Mammary epithelial cell (primary cell): ENCODE data around the gene NHS.

Source experiments
- CTCF ChIP-seq, 2 donors: IDR thresholded peaks in 1 of 2; conservative IDR thresholded peaks in 1 of 2; 2 replicates each; pipeline ENCODE4 v1.5.1; 2011 to 2012; ENCODE audit warnings: inconsistent platforms in 2 of 2, low read length in 2 of 2, mild to moderate bottlenecking in 2 of 2, control low read depth in 1 of 2, low read depth in 1 of 2; ENCODE audit not compliant: insufficient read depth in 1 of 2; ENCODE audit errors: extremely low read depth in 1 of 2
- EZH2 ChIP-seq: IDR thresholded peaks from 2 replicates; pipeline ENCODE4 v1.6.1; 2012; ENCODE audit warnings: low read length, inconsistent platforms, borderline replicate concordance

DNA sequence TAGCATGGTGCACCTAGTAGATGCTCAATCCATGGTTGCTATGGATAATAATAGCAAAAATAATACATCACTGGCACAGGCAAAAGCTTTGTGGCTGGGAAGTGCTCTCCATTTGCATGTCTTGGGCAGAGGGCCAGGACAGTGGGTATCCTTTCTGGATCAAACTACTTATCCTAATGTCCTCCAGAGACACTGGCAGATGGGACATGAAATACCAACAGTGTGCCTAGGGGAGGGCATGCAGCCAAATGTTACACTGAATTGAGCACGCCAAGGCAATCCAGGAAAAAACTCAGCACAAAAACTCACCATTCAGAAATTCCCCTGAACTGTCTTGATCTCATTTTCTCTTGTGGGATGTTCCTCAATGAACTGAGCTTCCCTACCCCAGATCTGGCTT lies 263.7 kb downstream of the NHS start:
- no peak for TF ChIP-seq CTCF (conservative IDR thresholded peaks at IDR 0.05 in 1 of 2, IDR thresholded peaks at IDR 0.05 in 1 of 2; ENCODE audit: extremely low read depth in 1 of 2, insufficient read depth in 1 of 2, low read depth in 1 of 2, low read length in 2 of 2)
- no peak for TF ChIP-seq EZH2
